DOHH2 (cell line): ENCODE results near the gene PARVB.

Experiments used
- H3F3A ChIP-seq: fragments of 200-600 bp; sonication (generic), shearing (Covaris generic); 2 replicates; pipeline ENCODE4 v1.6.0; 2016; ENCODE audit warnings: antibody characterized with exemption, mild to moderate bottlenecking; ENCODE audit not compliant: control insufficient read depth, insufficient read depth
- H3K27ac ChIP-seq: fragments of 200-600 bp; sonication (generic); 2 replicates; pipeline ENCODE4 v1.5.1; 2014; ENCODE audit warnings: low read depth, mild to moderate bottlenecking, low read length, moderate library complexity
- H3K27me3 ChIP-seq: fragments of 200-600 bp; sonication (generic); 2 replicates; pipeline ENCODE4 v1.6.1; 2014; ENCODE audit warnings: mild to moderate bottlenecking, low read length, mixed read lengths; ENCODE audit not compliant: control insufficient read depth
- H3K36me3 ChIP-seq: fragments of 200-600 bp; sonication (generic); 2 replicates; pipeline ENCODE4 v1.6.1; 2014; ENCODE audit warnings: mild to moderate bottlenecking, low read length, moderate library complexity, mixed read lengths; ENCODE audit not compliant: control insufficient read depth
- H3K4me1 ChIP-seq: fragments of 200-600 bp; sonication (generic); 2 replicates; pipeline ENCODE4 v1.6.1; 2014; ENCODE audit warnings: mild to moderate bottlenecking, low read length, mixed read lengths; ENCODE audit not compliant: control insufficient read depth
- H3K4me2 ChIP-seq: fragments of 200-600 bp; sonication (generic); 2 replicates; pipeline ENCODE4 v1.6.0; 2014; ENCODE audit warnings: mild to moderate bottlenecking, low read length, moderate library complexity
- H3K4me3 ChIP-seq: fragments of 200-600 bp; sonication (generic); 2 replicates; pipeline ENCODE4 v1.5.1; 2014; ENCODE audit warnings: mild to moderate bottlenecking, low read length, mixed read lengths
- H3K79me2 ChIP-seq: fragments of 200-600 bp; sonication (generic); 2 replicates; pipeline ENCODE4 v1.6.1; 2014; ENCODE audit warnings: mild to moderate bottlenecking, low read length, mixed read lengths; ENCODE audit not compliant: control insufficient read depth
- H3K9me2 ChIP-seq: fragments of 200-600 bp; sonication (generic); replicated peaks from 2 replicates; pipeline ENCODE4 v1.6.1; 2014; ENCODE audit warnings: mild to moderate bottlenecking, low read length, mixed read lengths; ENCODE audit not compliant: control insufficient read depth
- H3K9me3 ChIP-seq: fragments of 200-600 bp; sonication (generic); 2 replicates; pipeline ENCODE4 v1.6.1; 2014; ENCODE audit warnings: antibody characterized with exemption, low read length, mixed read lengths; ENCODE audit not compliant: control insufficient read depth, insufficient read depth
- H4K20me1 ChIP-seq: fragments of 200-600 bp; sonication (generic); 2 replicates; pipeline ENCODE4 v1.6.0; 2014; ENCODE audit warnings: low read depth, mild to moderate bottlenecking, antibody characterized with exemption, low read length, moderate library complexity; ENCODE audit not compliant: control insufficient read depth, insufficient read depth
- EZH2phosphoT487 ChIP-seq: fragments of 200-600 bp; sonication (generic); IDR thresholded peaks from 2 replicates; pipeline ENCODE4 v1.6.1; 2017; ENCODE audit warnings: borderline replicate concordance, mild to moderate bottlenecking, antibody characterized with exemption, low read length, moderate library complexity, mixed read lengths
- TF ChIP-seq, protein P1 (sequence below): fragments of 200-600 bp; sonication (generic); IDR thresholded peaks from one replicate; pipeline ENCODE4 v1.5.1; 2014; ENCODE audit warnings: antibody characterized with exemption, mild to moderate bottlenecking, low read depth, low read length; ENCODE audit not compliant: poor library complexity, severe bottlenecking

Gene PARVB

DNA sequence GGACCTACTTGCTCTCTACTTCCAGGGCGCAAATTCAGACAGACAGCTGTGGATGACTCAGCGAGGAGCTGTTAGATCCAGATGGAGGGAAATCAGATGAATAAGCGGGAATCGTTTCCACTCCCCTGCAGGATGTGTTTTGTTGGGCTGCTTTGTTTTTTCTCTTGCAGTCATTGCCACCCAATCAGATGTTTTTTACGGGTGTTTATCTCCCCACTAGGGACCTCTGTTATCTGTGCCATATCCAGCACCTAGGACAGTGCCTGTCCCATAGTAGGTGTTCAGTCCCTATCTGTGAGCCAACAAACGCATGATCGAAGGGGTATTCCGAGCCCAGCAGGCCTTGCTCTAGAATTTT lies 105.5 kb downstream of the PARVB start:
- no peak overlapping the region for H3K4me2 ChIP-seq

DNA sequence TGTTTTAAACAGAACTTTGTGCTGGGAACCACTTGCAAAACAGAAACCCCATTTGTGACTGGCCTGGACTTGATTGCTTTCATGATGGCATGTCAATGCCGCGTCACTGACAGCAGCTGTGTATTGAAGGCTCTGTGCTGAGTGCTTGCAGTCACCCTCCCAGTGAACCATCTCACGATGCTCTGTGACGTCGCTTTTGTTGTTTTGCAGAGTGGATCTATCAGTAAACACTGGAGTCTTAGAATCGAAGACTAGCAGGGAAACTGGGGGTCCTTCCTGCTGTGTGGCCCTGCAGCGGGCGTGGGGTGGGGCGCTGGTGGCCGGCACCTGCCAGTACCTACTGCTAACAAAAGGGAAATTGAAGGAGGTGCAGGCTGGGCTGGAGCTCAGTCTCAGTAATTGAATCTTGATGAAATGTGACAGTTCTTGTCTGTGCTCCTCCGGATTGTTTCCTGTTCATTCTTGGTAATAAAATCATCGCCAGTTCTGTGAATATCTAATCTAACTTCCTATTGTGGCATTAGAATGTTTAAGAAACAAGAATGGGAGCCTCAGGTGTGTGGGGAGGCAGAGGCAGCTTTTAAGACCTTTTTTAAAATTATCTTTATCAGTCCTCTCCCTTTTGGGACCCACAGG lies 106.1 kb downstream of the PARVB start:
- H3K4me3 ChIP-seq: no peak overlapping the region
- no peak overlapping the region for H3K27ac ChIP-seq
- no peaks in the 10 kb centered on the region for H3K36me3 ChIP-seq
- no peaks in the 10 kb centered on the region for H3K79me2 ChIP-seq
- no peaks in the 10 kb centered on the region for H4K20me1 ChIP-seq
- H3K9me3 ChIP-seq: peaks cover 8% of the 10 kb centered on the region; the same call in 1 of the 2 replicates
- H3K27me3 ChIP-seq: no peaks in the 10 kb centered on the region; the same call in 1 of the 2 replicates
- no peak overlapping the region for H3K4me2 ChIP-seq
- TF ChIP-seq, protein P1, sequence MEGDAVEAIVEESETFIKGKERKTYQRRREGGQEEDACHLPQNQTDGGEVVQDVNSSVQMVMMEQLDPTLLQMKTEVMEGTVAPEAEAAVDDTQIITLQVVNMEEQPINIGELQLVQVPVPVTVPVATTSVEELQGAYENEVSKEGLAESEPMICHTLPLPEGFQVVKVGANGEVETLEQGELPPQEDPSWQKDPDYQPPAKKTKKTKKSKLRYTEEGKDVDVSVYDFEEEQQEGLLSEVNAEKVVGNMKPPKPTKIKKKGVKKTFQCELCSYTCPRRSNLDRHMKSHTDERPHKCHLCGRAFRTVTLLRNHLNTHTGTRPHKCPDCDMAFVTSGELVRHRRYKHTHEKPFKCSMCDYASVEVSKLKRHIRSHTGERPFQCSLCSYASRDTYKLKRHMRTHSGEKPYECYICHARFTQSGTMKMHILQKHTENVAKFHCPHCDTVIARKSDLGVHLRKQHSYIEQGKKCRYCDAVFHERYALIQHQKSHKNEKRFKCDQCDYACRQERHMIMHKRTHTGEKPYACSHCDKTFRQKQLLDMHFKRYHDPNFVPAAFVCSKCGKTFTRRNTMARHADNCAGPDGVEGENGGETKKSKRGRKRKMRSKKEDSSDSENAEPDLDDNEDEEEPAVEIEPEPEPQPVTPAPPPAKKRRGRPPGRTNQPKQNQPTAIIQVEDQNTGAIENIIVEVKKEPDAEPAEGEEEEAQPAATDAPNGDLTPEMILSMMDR: no peak
- TF ChIP-seq EZH2phosphoT487: no peak
- no peaks in the 10 kb centered on the region for H3K4me1 ChIP-seq
- no peaks in the 10 kb centered on the region for H3F3A ChIP-seq
- H3K9me2 ChIP-seq: no peaks in the 10 kb centered on the region

More for the DNA sequence above, 105.5 kb downstream of the PARVB start:
- H3K27me3 ChIP-seq: no peaks in the 10 kb centered on the region; the same call in 1 of the 2 replicates
- no peaks in the 10 kb centered on the region for H3K79me2 ChIP-seq
- no peaks in the 10 kb centered on the region for H3K9me2 ChIP-seq
- H3K4me3 ChIP-seq: no peak overlapping the region
- H3K4me1 ChIP-seq: no peaks in the 10 kb centered on the region
- H3K9me3 ChIP-seq: peaks cover 8% of the 10 kb centered on the region; the same call in 1 of the 2 replicates
- H3K36me3 ChIP-seq: no peaks in the 10 kb centered on the region
- H3K27ac ChIP-seq: no peak overlapping the region
- H4K20me1 ChIP-seq: no peaks in the 10 kb centered on the region
- no peaks in the 10 kb centered on the region for H3F3A ChIP-seq
- TF ChIP-seq, protein P1: no peak
- TF ChIP-seq EZH2phosphoT487: no peak

DNA sequence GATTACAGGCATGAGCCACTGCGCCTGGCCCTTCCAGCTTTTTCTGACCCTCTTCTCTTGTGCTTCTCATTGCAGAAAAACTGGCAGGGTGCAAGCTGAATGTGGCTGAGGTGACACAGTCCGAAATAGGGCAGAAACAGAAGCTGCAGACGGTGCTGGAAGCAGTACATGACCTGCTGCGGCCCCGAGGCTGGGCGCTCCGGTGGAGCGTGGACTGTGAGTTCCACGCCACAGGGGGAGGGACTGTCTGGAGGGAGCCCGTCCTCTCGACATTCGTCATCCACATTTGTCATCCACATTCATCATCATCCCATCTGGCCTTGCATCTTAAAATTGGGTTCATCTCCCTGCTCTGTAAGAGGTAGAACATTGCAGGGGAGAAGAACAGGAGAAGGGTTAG lies 107.3 kb downstream of the PARVB start:
- H3F3A ChIP-seq: no peaks in the 10 kb centered on the region
- no peak overlapping the region for H3K4me2 ChIP-seq
- no peaks in the 10 kb centered on the region for H3K4me1 ChIP-seq
- no peak overlapping the region for H3K4me3 ChIP-seq
- H3K36me3 ChIP-seq: no peaks in the 10 kb centered on the region
- no peaks in the 10 kb centered on the region for H3K9me2 ChIP-seq
- H3K9me3 ChIP-seq: peaks cover 6% of the 10 kb centered on the region; the same call in 1 of the 2 replicates
- no peak for TF ChIP-seq EZH2phosphoT487
- TF ChIP-seq, protein P1: no peak
- H3K27ac ChIP-seq: no peak overlapping the region
- H4K20me1 ChIP-seq: no peaks in the 10 kb centered on the region
- H3K79me2 ChIP-seq: no peaks in the 10 kb centered on the region
- no peaks in the 10 kb centered on the region; the same call in 1 of the 2 replicates for H3K27me3 ChIP-seq
